ENCODE data around the gene MTR.

MTR gene

GRCh38 chr1:236913371-236914037, 118.4 kb downstream of the MTR start:
- no peak for DNase-seq

GRCh38 chr1:236914375-236914774, 119.3 kb downstream of the MTR start:
- no peak for DNase-seq

GRCh38 chr1:236916131-236916800, 121.2 kb downstream of the MTR start:
- no peak for DNase-seq

DNA sequence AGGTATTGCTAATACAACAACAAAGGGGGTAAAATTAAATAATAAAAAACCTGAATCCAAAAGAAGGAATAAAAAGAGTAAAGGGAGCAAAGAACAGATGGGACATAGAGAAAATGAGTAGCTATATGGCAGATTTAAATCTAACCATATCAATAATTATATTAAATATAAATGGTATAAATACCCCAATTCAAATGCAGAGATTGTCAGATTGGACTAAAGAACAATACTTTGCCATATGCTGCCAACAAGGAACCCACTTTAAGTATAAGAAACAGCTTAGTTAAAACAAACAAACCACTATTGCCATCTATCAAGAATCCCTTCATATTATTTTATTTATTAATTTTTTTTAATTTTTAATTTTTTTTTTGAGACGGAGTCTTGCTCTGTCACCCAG, 122.4 kb downstream of the MTR start:
- DNase-seq: no peak

DNA sequence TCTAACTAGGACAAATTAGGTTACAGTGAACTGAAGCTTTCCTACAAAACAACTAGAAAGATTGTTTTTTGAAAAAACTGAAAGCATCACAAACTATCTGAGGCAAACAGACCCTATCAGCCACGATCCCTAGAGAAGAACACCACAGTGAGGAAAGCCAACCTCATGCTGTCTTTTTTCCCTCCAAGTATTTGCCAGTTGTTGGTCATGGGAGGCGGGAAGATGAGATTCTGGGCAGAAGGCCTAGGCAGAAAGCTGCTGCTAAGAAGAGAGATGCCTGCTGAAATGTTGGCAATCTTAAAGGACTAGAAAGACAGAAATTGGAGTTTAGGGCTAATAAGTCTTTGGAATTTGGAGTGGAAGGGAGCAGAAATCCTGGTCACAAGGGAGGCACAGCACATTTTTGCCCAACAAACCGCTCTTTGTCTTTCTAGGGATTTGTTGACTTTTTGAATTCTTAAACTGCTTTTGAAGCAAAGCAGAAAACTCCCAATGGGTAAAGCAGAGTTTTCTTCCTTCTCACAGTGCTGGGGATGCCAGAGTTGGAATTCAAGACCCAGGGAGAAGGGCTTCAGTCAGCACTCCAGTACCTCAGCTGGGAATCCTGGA, 125.3 kb downstream of the MTR start:
- DNase-seq: no peak

DNA sequence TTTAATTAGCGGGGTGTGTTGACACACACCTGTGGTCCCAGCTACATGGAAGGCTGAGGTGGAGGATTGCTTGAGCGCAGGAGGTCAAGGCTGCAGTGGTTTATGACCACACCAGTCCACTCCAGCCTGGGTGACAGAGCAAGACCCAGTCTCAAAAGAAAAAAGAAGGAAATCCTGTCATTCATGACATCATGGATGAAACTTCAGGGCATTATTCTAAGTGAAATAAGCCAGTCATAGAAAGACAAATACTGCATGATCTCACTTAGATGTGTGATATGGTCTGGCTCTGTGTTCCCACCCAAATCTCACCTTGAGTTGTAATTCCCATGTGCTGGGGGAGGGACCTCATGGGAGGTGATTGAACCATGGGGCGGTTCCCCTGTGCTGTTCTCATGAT, 126.5 kb downstream of the MTR start:
- DNase-seq: no peak

GRCh38 chr1:236922190-236922589, 127.1 kb downstream of the MTR start:
- DNase-seq: no peak

DNA sequence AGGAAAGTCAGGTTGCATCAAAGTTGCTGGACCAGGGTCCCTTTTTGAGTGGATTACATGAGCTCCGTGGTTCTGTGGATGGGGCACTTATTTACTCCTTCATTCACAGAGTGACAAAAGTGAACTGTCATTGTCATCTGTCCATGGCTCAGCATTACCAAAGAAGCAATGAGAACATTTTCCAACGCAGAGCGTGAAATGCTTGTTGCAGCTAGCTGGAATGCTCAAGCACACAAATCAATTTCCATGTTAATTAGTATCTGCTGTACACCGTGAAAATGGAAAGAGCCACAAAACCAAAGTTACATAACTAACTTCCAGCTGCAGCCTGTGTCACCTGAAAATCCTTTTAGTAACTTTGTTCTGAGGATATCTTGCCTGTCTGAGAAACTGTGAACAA, 130.3 kb downstream of the MTR start:
- no peak for DNase-seq

GRCh38 chr1:236930503-236930902, 135.4 kb downstream of the MTR start:
- DNase-seq: no peak

GRCh38 chr1:236938760-236939159, 143.7 kb downstream of the MTR start:
- DNase-seq: no peak

DNA sequence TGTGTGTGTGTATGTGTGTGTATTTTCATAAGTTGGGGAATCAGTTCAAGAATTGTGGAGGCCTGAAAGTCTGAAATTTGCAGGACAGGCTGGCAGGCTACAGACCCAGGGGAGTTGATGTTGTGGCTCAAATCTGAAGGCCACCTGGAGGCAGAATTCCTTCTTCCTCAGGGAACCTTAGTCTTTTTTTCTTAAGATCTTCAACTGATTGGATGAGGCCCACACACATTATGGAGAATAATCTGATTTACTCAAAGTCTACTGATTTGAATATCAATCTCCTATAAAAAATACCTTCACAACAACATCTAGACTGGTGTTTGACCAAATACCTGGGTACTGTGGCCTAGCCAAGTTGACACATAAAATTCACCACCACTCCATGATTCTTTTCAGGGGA, 147.3 kb downstream of the MTR start:
- DNase-seq: no peak

DNA sequence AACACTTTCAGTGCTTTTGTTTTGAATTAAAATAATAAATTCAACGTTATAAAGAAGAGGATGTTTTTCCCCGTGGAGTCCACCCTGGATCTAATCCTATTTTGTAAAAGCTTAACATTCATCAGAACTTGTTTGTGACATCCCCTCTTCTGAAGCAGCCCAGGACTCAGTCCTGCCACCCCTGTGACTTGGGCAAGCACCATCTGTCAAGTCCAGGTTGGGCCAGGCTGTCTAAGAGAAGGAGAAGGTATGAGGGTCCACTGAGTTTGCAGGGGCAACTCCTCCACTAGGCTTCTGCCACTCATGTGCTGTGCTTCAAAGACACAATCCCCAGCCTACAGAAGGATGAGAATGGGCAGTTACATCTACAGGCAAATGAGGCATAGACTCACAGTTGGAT, 149.5 kb downstream of the MTR start:
- no peak for DNase-seq

DNA sequence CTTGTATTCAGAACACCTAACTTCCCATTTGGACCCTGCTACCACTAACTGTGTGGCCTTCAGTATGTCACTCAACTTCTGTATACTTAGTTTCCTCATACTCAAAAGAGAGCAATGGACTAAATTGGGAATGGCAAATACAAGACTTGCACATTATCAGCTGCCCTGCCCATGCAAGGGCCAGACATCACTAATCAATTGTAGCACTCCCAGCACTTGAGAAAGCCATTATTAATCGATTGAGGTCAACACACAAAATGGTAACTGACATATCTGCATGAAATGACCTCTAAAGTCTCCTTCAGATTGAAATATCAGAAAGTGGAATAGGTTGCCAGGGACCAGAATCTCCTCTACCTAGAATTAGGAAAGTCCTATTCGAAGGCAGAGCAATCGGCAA, 149.9 kb downstream of the MTR start:
- DNase-seq: no peak

GRCh38 chr1:236947794-236948193, 152.7 kb downstream of the MTR start:
- no peak for DNase-seq

DNA sequence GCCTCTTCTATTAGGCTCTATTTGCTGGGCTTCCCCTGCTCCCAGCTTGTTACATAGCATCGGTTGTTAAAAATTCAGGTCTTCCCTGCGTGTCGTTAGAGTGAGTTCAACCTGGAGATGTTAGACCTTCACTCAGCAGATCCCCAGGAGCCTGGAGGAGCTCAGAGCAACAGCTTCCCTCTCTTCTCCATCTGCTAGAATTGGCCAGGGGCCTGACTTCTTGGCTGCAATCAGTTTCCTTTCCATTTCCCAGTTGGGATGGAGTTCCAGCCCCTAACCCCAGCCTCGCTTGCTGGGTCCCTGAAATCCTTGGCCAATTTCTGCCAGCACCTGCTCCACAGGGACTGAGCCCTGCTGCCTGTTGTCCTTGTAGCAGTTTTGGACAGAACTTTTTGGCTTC, 153.3 kb downstream of the MTR start:
- no peak for DNase-seq

- DNase-seq: no peak
Observed at GRCh38 chr1:236948996-236949395, 153.9 kb downstream of the MTR start.

DNA sequence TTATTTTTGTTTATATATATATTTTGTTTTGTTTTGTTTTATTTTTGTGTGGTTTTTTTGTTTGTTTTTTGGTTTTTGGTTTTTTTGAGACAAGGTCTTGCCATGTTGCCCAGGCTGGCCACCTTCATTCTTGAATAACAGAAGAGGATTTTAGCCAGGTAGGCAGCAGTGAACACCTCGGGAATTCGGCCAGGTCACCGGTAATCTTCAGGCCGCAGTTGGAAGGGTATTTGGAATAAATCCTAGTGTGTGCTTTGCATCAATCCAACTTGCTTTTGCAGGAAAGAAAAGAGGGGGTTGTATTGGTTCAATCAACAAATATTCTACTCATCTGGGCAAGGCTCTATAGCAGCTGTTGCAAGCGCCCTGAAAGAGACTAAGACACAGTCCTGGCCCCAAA, 155.3 kb downstream of the MTR start:
- DNase-seq: no peak

- no peak for DNase-seq
Observed at GRCh38 chr1:236951672-236952071, 156.6 kb downstream of the MTR start.

GRCh38 chr1:236952246-236953003, 157.3 kb downstream of the MTR start:
- no peak for DNase-seq

DNA sequence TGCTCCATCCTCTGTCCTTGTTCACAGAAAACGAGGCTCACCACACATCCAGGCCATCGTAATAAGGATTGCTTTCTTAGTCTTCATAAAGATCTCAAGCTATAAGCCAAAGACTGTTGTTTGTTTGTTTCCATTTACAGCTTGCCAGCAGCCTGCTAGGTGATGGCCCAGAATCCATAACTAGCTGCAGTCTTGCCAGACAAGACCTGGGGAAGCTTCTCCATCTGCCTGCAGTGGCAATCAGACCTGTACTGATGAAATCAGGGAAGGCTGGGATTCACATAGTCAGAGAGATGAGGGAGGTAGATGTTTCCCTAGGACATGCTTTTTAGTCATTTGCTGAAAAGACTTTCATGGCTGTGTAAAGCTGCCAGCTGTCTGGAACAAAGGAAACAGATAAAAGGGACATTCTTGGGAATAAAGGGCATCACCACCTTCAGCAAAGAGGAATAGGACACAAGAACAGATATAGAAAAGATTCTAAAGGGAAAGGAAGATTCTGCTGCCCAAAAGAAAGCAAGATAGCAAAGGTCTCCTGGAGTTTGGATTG, 158.1 kb downstream of the MTR start:
- DNase-seq: no peak
